NCI-H446 treated with DMSO at 0.1 percent for 48 hours (cell line): Measurements from ENCODE around the gene CLTB.
"Not testable (repeated sequence)": the region's sequence is repeated elsewhere in the genome, so short reads cannot be mapped to it uniquely, and the experiment has no call there.

Source experiments
- DNase-seq: peaks from one replicate; lab custom pipeline; 2025; lab: John Stamatoyannopoulos, UW

Gene CLTB

GRCh38 chr5:176415952-176416924 is at the start of gene CLTB:
Gene CLTB, minus strand, starts transcription at chr5:176416539. Its CDS starts 176 bp downstream, at chr5:176416363.
- DNase-seq: peak; percentile 46

DNA sequence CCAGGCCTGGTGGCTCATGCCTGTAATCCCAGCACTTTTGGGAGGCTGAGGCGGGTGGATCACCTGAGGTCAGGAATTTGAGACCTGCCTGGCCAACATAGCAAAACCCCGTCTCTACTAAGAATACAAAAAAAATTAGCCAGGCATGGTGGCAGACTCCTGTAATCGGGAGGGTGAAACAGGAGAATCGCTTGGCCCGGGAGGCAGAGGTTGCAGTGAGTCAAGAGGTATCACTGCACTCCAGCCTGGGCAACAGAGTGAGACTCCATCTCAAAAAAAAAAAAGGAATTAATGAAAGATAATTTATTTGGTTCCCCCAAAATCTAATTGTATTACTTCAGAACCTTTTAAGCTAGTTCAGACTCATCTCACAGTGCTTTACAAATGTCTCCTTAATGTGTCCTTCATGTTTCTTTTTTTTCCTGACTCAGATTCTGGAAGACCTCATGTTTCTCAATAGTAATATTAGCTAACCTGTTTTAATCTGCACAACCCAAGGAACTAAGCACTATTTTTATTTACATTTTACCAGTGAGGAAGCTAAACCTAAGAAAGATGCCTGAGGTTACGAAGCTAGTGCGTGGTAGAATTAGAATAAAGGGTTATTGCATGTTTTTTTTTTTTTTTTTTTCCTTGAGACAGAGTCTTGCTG is 46.9 kb upstream of the CLTB start:
- no peak for DNase-seq

GRCh38 chr5:176461349-176461748 is 45.0 kb upstream of the CLTB start:
- no peak for DNase-seq

GRCh38 chr5:176458904-176459561 is 42.7 kb upstream of the CLTB start:
- DNase-seq: no peak

GRCh38 chr5:176454724-176455394 is 38.5 kb upstream of the CLTB start:
- no peak for DNase-seq

DNA sequence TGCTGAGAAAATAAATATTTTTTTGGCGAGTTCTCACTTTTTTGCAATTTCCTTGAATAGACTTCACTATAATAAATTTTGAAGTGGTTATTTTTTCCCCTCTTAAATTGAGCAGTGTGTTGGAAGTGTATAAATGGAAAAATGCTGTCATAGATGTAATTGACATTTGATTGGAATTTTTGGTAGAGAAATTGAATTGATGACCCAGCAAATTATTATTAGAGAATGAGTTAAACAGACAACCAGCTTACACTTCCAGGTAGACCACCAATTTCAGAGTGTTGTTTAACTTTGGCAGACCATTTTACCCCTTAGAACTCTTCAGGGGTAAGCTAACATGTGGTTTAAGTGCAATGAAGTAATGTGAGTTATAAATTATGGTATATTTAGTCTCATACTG is 33.7 kb upstream of the CLTB start:
- no peak for DNase-seq

DNA sequence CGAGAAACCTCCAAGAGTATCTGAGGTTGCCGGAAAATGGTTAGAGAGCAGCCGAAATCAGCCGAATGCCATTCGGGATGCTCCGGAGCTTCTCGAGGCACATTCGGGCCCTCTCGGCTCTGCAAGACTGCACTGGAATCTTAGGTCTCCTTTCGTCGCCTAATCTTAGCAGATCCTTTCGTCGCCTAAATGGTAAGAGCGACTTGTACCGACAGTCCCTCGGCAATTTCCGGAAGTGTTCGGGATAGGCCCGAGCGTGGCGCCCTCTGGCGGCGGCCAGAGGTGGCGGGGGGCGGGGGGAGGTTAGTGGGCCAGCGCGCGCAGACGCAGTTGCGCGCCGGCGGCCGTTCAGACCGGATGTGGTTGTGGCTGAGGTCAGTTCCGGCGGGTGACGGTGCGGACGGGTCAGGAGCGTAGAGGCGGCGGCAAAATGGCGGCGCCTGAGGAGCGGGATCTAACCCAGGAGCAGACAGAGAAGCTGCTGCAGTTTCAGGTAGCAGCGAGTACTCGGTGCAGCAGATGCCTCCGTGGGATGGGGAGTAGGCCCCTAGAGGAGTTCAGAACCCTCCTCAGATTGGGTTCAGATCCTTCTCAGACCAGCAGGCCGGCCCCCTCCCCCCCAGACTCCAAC is 31.8 kb upstream of the CLTB start, which contains the start of gene FAF2:
FAF2 (plus strand) TSS at position 408 of the 631 bp plus-strand sequence; CDS start at position 431, 23 bp downstream.
- DNase-seq: peak; percentile 95

GRCh38 chr5:176447591-176447977 is 31.2 kb upstream of the CLTB start:
- DNase-seq: no peak

GRCh38 chr5:176446884-176447590 is 30.7 kb upstream of the CLTB start:
- DNase-seq: no peak

- no peak for DNase-seq
Observed at GRCh38 chr5:176446028-176446665, 29.8 kb upstream of the CLTB start.

DNA sequence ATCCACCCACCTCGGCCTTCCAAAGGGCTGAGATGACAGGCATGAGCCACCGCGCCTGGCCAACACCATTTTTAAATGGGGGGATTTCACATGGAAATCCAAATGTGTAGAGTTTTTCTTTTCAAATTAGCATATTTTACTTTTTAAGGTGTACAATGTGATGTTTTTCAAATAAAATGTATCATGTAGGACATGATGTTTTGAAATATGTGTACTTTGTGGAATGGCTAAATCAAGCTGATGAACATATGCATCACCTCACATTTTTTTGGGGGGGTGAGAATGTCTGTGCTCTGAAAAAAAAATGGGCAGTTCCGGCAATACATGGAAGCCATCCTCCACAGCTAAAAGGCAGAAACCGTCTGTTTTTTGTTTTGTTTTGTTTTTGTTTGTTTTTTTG is 28.4 kb upstream of the CLTB start:
- DNase-seq: no peak

- not testable (repeated sequence) for DNase-seq
Observed at GRCh38 chr5:176442911-176443310, 26.6 kb upstream of the CLTB start.

DNA sequence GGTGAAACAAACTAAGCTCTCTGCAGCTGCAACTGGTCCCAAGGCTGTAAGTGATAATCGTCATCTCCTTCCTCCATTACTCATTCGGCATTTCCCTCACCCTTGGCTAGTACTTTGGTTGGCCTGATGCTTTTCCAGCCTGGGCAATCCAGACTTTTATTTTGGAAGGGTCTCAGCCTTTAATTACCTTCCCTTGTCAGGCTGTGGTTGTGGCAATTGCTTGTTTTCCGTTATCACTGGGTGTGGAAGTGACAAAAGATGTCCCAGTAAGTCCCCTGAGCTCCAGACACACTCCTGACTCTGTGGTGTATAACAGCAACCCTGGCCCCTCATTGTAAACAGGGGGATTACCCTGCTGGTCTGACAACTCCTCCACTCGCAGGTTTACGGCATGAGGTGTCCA is 25.6 kb upstream of the CLTB start:
- no peak for DNase-seq

GRCh38 chr5:176440927-176441706 is 24.8 kb upstream of the CLTB start:
- no peak for DNase-seq

DNA sequence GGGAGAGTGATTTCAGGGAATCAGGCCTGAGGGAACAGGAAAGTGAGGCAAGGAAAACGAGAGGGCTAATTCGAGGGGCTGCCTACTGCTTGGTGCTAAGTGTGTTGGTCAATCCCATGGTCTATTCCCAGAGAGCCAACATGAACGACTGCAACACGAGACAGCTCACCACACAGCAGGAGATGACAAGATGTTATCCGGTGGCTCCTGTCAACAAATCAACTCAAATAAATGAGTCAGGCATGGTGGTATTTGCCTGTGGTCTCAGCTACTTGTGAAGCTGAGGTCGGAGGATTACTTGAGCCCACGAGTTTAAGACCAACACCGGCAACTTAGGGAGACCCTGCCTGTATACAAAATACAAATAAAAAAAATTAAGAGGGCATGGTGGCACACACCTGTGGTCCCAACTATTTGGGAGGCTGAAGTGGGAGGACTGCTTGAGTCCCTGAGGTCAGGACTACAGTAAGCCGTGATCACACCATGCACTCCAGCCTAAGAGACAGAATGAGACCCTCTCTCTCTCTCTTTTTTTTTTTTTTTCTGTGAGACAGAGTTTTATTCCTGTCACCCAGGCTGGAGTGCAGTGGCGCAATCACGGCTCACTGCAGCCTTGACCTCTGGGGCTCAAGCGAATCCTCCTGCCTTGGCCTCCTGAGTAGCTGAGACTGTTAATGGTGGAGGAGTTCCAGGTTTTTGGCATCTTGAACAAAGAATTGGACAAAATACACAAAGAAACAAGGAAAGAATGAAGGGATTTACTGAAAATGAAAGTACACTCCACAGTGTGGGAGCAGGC is 22.8 kb upstream of the CLTB start:
- no peak for DNase-seq

DNA sequence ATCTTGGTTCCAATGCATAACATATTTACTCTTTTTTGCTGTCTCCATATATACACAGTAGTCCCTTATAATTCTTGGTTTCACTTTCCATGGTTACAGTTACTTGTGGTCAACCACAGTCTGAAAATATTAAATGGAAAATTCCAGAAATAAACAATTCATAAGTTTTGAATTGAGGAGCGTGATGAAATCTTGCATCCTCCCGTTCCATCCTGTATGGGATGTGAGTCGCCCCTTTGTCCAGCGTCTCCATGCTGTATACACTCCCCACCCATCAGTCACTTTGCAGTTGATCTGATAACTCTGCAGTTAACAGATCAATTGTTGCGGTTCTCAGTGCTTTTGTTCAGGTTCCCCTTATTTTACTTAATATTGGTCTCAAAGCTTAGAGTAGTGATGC is 20.3 kb upstream of the CLTB start:
- DNase-seq: no peak

DNA sequence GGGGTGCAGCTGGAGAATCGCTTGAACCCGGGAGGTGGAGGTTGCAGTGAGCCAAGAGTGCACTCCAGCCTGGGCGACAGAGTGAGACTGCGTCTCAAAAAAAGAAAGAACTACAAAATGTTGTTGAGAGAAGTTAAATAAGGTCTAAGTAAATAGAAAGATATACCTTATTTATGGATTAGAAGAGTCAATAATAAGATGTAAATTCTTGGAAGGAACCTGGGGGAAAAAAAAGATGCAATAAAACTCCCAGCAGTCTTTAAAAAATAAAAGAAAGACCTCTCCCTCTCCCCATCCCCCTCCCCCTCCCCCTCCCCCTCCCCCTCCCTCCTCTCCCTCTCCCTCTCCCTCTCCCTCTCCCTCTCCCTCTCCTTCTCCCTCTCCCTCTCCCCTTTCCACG is 16.4 kb upstream of the CLTB start:
- DNase-seq: no peak

DNA sequence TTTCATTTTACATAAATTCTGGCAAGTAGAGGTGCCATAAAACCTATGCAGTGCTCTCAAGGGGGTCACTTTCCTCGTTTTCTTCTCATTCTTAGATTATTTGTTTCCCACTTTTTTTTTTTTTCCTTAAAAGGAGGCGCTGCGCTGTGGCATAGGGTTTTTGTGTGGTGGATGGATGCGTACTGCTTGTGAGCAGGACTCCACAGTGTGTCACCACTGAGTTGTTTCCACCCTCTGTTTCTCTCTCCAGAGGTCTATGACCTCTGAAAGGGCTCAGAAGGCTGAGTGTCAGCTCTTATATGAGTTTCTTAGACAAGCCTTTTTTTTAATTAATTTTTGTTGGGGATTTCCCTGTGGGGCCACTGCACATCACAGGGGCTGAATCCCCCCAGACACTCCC is 13.6 kb upstream of the CLTB start:
- DNase-seq: no peak

DNA sequence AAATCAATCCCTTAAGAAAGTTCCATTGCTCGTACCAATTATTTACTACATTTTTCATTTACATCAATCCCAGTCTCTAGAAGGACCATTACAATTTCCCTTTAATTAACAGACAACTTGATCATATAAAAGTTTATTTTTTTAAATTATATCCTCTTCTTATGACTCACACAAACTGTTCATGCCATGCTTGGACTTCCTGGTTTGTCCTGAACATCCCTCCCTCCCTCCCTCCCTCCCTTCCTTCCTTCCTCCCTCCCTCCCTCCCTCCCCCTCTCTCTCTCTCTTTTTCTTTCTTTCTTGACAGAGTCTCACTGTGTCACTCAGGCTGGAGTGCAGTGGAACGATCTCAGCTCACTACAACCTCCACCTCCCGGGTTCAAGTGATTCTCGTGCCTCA is 11.6 kb upstream of the CLTB start:
- no peak for DNase-seq
